ENCODE data around the gene SLC5A6. TPM values are rescaled to one million over a fixed set of nuclear protein-coding genes. Genes with fewer than 3 reads are reported as not detected.

The SLC5A6 gene
- polyA plus RNA-seq, 3 donors = 8.1 to 21.7 (median 10.2) TPM

- TF ChIP-seq CTCF (IDR thresholded peaks at IDR 0.05) = no peak
- Histone ChIP-seq H3K79me2 (ENCODE audit: insufficient read depth, low read length) (no peaks in the 10 kb centered on the region), H3K4me2 (replicated peaks; ENCODE audit: extremely low read depth, low read length, poor library complexity, severe bottlenecking) (no peak overlapping the region), H3K9ac (ENCODE audit: insufficient read depth, low read length, poor library complexity, severe bottlenecking) (no peak overlapping the region), H3K4me3 (replicated peaks in 1 of 3; ENCODE audit: low read depth in 2 of 3, low read length in 3 of 3) (no peak overlapping the region), H2AFZ (ENCODE audit: insufficient read depth, low read depth, low read length, poor library complexity, severe bottlenecking) (no peak overlapping the region), H3K27ac (ENCODE audit: low read depth in 1 of 2, low read length in 2 of 2) (no peak overlapping the region), H3K9me3 (replicated peaks in 1 of 2; ENCODE audit: control insufficient read depth in 1 of 2, insufficient read depth in 1 of 2, low read length in 2 of 2) (no peaks in the 10 kb centered on the region), H4K20me1 (ENCODE audit: insufficient read depth, low read length) (no peaks in the 10 kb centered on the region), H3K27me3 (ENCODE audit: control insufficient read depth in 2 of 2, insufficient read depth in 2 of 2, low read length in 2 of 2) (no peaks in the 10 kb centered on the region), H3K36me3 (replicated peaks in 1 of 2; ENCODE audit: control insufficient read depth in 1 of 2, insufficient read depth in 2 of 2, low read length in 2 of 2) (no peaks in the 10 kb centered on the region), H3K4me1 (ENCODE audit: control insufficient read depth in 1 of 2, insufficient read depth in 2 of 2, low read length in 2 of 2) (peaks cover 2 to 7% of the 10 kb centered on the region in 2 donors)
- no peak overlapping the region for H3K27ac Mint-ChIP-seq
- H3K36me3 Mint-ChIP-seq = no peaks in the 10 kb centered on the region
- H3K9me3 Mint-ChIP-seq = peaks cover 0 to 2% (median 0%) of the 10 kb centered on the region in 7 donors
- no peak overlapping the region for H3K4me3 Mint-ChIP-seq
- no peak for DNase-seq
- WGBS (ENCODE audit: insufficient coverage) = 91% methylated on average over 6 of the region's 8 CpGs
- peaks cover 2 to 11% (median 6%) of the 10 kb centered on the region in 3 donors for H3K27me3 Mint-ChIP-seq (ENCODE audit: low read depth in 3 of 3)
- H3K4me1 Mint-ChIP-seq = peaks cover 5% of the 10 kb centered on the region
- intact Hi-C loops (cut with micrococcal nuclease) = loop anchor here in 1 of 2 donors (5.0 kb wide), 1 partner anchor 63 kb away; no protein-coding TSS in a partner anchor
Observed at GRCh38 chr2:27164960-27165763, 46.9 kb downstream of the SLC5A6 start.

GRCh38 chr2:27162151-27163121 lies 49.6 kb downstream of the SLC5A6 start:
- H3K79me2 ChIP-seq (ENCODE audit: insufficient read depth, low read length) = no peaks in the 10 kb centered on the region
- no peak overlapping the region for H3K9ac ChIP-seq (ENCODE audit: insufficient read depth, low read length, poor library complexity, severe bottlenecking)
- Mint-ChIP-seq H3K27ac (peak overlapping the region in 1 of 7 donors; percentile 33), H3K4me1 (peaks cover 2% of the 10 kb centered on the region), H3K36me3 (no peaks in the 10 kb centered on the region), H3K4me3 (no peak overlapping the region), H3K9me3 (peaks cover 0 to 2% (median 0%) of the 10 kb centered on the region in 7 donors), H3K27me3 (ENCODE audit: low read depth in 3 of 3) (peaks cover 2 to 6% (median 2%) of the 10 kb centered on the region in 3 donors)
- H3K4me3 ChIP-seq (replicated peaks in 1 of 3; ENCODE audit: low read depth in 2 of 3, low read length in 3 of 3) = no peak overlapping the region
- H3K9me3 ChIP-seq (replicated peaks in 1 of 2; ENCODE audit: control insufficient read depth in 1 of 2, insufficient read depth in 1 of 2, low read length in 2 of 2) = no peaks in the 10 kb centered on the region
- 91% methylated on average over 11 of the region's 15 CpGs for WGBS (ENCODE audit: insufficient coverage)
- H2AFZ ChIP-seq (ENCODE audit: insufficient read depth, low read depth, low read length, poor library complexity, severe bottlenecking) = no peak overlapping the region
- no peaks in the 10 kb centered on the region for H3K27me3 ChIP-seq (ENCODE audit: control insufficient read depth in 2 of 2, insufficient read depth in 2 of 2, low read length in 2 of 2)
- no peaks in the 10 kb centered on the region for H4K20me1 ChIP-seq (ENCODE audit: insufficient read depth, low read length)
- no peak for TF ChIP-seq CTCF (IDR thresholded peaks at IDR 0.05)
- no peak for DNase-seq
- no peaks in the 10 kb centered on the region for H3K36me3 ChIP-seq (replicated peaks in 1 of 2; ENCODE audit: control insufficient read depth in 1 of 2, insufficient read depth in 2 of 2, low read length in 2 of 2)
- intact Hi-C loops (cut with micrococcal nuclease) = no loop called here
- H3K4me1 ChIP-seq (ENCODE audit: control insufficient read depth in 1 of 2, insufficient read depth in 2 of 2, low read length in 2 of 2) = no peaks in the 10 kb centered on the region
- no peak overlapping the region for H3K27ac ChIP-seq (ENCODE audit: low read depth in 1 of 2, low read length in 2 of 2)
- H3K4me2 ChIP-seq (replicated peaks; ENCODE audit: extremely low read depth, low read length, poor library complexity, severe bottlenecking) = no peak overlapping the region

Measured in CD14-positive monocyte (primary cell).